RKO (cell line): ENCODE data around the gene FFAR3.

Experiments used
- DNase-seq: peaks from one replicate; pipeline ENCODE4 v3.0.0-alpha.2; 2016; ENCODE audit warnings: low spot score

The FFAR3 gene

GRCh38 chr19:35330475-35330874 lies 27.8 kb upstream of the FFAR3 start:
- DNase-seq: no peak

- no peak for DNase-seq
These were observed 26.6 kb upstream of the FFAR3 start for GRCh38 chr19:35331551-35332214.

GRCh38 chr19:35332817-35333216 lies 25.4 kb upstream of the FFAR3 start:
- no peak for DNase-seq

GRCh38 chr19:35334144-35334753 lies 24.0 kb upstream of the FFAR3 start:
- DNase-seq: no peak

- DNase-seq: no peak
These were observed 21.9 kb upstream of the FFAR3 start for GRCh38 chr19:35336166-35336955.

- no peak for DNase-seq
These were observed 20.9 kb upstream of the FFAR3 start for GRCh38 chr19:35337097-35337983.

GRCh38 chr19:35337984-35338296 lies 20.3 kb upstream of the FFAR3 start:
- no peak for DNase-seq

- no peak for DNase-seq
These were observed 17.8 kb upstream of the FFAR3 start for GRCh38 chr19:35340431-35340830.

GRCh38 chr19:35341006-35341405 lies 17.3 kb upstream of the FFAR3 start:
- no peak for DNase-seq

GRCh38 chr19:35341565-35342225 lies 16.6 kb upstream of the FFAR3 start:
- DNase-seq: no peak

- no peak for DNase-seq
These were observed 15.8 kb upstream of the FFAR3 start for GRCh38 chr19:35342430-35342829.

GRCh38 chr19:35344511-35345031 lies 13.7 kb upstream of the FFAR3 start:
- DNase-seq: no peak

- no peak for DNase-seq
These were observed 12.6 kb upstream of the FFAR3 start for GRCh38 chr19:35345671-35346111.

GRCh38 chr19:35346193-35347052 lies 11.8 kb upstream of the FFAR3 start:
- no peak for DNase-seq

- DNase-seq: no peak
These were observed 10.9 kb upstream of the FFAR3 start, which contains the start of gene FFAR1 for GRCh38 chr19:35347171-35347929. FFAR1 (plus strand) TSS chr19:35347902; CDS start chr19:35351552, 3,650 bp downstream.

- DNase-seq: no peak
These were observed 10.3 kb upstream of the FFAR3 start for GRCh38 chr19:35347930-35348298.

- DNase-seq: no peak
These were observed 9.2 kb upstream of the FFAR3 start for GRCh38 chr19:35348911-35349611.

GRCh38 chr19:35349614-35350521 lies 8.4 kb upstream of the FFAR3 start:
- DNase-seq: no peak
